ENCODE data around the gene STAP2. TPM values are rescaled to one million over a fixed set of nuclear protein-coding genes. Genes with fewer than 3 reads are reported as not detected.
A peak's percentile ranks its signal among the peaks of the same experiment; 100 is the strongest.

The STAP2 gene
- total and polyA plus RNA-seq, 9 of the 15 experiments (the other 6 are each of a cell fraction or from before 2014, with no cell fraction given), result 1.2 to 9.8 (median 4.5) TPM

DNA sequence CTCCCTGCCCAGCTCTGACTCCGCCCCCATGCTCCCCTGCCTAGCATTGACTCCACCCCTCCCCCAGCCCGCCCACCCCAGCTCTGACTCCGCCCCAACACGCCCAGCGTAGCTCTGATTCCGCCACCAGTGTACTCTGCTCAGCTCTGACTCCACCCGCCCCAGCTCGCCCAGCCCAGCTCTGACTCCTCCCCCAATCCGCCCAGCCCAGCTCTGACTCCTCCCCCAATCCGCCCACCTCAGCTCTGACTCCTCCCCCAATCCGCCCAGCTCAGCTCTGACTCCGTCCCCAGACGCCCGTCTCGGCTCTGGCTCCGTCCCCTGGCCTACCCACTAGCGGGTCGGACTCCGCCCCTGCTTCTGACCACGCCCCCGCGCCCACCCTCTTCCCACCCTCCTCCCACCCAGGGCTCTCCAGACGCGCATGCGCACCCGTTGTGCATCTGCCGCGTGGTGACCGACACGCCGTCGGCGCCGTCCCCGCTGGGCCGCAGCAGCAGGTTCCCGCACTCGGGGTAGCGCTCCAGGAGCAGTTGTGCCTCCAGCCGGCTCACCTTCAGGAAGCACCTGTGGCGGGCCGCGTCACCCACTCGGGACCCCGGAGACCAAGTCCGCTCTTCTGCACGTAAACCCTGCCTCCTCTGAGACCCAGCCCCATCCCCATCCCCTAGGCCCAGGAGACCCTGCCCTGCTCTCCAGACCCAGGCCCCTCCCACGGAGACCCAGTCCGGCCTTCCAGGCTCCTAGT lies 10.2 kb downstream of the STAP2 start (continued):
- TF ChIP-seq ZFX (CRISPR knock-in tag; IDR thresholded peaks at IDR 0.05) (peak; percentile 87), EP400 (IDR thresholded peaks at IDR 0.05) (peak; percentile 95), SREBF2 (CRISPR knock-in tag; IDR thresholded peaks at IDR 0.05) (no peak), SP2 (IDR thresholded peaks at IDR 0.05; ENCODE audit: extremely low read depth, low read depth, low read length, poor library complexity, severe bottlenecking) (peak; percentile 73), CXXC5 (CRISPR knock-in tag; IDR thresholded peaks at IDR 0.05) (peak; percentile 71), PHF8 (IDR thresholded peaks at IDR 0.05; ENCODE audit: borderline replicate concordance, low read length) (peak; percentile 85; the same call in 1 of the 2 replicates), CHD2 (IDR thresholded peaks at IDR 0.05; ENCODE audit: low read depth, low read length) (peak; percentile 81), SAFB (IDR thresholded peaks at IDR 0.05; ENCODE audit: borderline replicate concordance, low read depth, low read length) (peak; percentile 33; the same call in 1 of the 2 replicates), ZNF507 (tag; conservative IDR thresholded peaks at IDR 0.05) (no peak), ZNF121 (CRISPR knock-in tag; conservative IDR thresholded peaks at IDR 0.05) (no peak), ETV5 (CRISPR knock-in tag; IDR thresholded peaks at IDR 0.05; ENCODE audit: low read depth) (peak; percentile 70; the same call in 1 of the 2 replicates), ZNF133 (CRISPR knock-in tag; IDR thresholded peaks at IDR 0.05) (0 out of 2 replicates have a peak, but pooled peaks have one; percentile 38), HNRNPL (IDR thresholded peaks at IDR 0.05; ENCODE audit: low read depth, low read length) (no peak), BRD9 (IDR thresholded peaks at IDR 0.05; ENCODE audit: low read depth, partially characterized antibody) (no peak), ZNF24 (IDR thresholded peaks at IDR 0.05) (no peak), CBX3 (IDR thresholded peaks at IDR 0.05; ENCODE audit: borderline replicate concordance in 1 of 2, low read length in 2 of 2) (peak in 1 of 2 experiments; percentile 73; a peak in 1 of 3 replicates)
- TF ChIP-seq, protein P1, sequence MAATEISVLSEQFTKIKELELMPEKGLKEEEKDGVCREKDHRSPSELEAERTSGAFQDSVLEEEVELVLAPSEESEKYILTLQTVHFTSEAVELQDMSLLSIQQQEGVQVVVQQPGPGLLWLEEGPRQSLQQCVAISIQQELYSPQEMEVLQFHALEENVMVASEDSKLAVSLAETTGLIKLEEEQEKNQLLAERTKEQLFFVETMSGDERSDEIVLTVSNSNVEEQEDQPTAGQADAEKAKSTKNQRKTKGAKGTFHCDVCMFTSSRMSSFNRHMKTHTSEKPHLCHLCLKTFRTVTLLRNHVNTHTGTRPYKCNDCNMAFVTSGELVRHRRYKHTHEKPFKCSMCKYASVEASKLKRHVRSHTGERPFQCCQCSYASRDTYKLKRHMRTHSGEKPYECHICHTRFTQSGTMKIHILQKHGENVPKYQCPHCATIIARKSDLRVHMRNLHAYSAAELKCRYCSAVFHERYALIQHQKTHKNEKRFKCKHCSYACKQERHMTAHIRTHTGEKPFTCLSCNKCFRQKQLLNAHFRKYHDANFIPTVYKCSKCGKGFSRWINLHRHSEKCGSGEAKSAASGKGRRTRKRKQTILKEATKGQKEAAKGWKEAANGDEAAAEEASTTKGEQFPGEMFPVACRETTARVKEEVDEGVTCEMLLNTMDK (IDR thresholded peaks at IDR 0.05; ENCODE audit: borderline replicate concordance, insufficient read depth, low read depth, low read length, poor library complexity, severe bottlenecking), result peak; percentile 22
- TF ChIP-seq, protein P2, sequence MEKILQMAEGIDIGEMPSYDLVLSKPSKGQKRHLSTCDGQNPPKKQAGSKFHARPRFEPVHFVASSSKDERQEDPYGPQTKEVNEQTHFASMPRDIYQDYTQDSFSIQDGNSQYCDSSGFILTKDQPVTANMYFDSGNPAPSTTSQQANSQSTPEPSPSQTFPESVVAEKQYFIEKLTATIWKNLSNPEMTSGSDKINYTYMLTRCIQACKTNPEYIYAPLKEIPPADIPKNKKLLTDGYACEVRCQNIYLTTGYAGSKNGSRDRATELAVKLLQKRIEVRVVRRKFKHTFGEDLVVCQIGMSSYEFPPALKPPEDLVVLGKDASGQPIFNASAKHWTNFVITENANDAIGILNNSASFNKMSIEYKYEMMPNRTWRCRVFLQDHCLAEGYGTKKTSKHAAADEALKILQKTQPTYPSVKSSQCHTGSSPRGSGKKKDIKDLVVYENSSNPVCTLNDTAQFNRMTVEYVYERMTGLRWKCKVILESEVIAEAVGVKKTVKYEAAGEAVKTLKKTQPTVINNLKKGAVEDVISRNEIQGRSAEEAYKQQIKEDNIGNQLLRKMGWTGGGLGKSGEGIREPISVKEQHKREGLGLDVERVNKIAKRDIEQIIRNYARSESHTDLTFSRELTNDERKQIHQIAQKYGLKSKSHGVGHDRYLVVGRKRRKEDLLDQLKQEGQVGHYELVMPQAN (IDR thresholded peaks at IDR 0.05; ENCODE audit: borderline replicate concordance), result peak; percentile 91; the same call in 1 of the 2 replicates
- TF ChIP-seq, protein P3, sequence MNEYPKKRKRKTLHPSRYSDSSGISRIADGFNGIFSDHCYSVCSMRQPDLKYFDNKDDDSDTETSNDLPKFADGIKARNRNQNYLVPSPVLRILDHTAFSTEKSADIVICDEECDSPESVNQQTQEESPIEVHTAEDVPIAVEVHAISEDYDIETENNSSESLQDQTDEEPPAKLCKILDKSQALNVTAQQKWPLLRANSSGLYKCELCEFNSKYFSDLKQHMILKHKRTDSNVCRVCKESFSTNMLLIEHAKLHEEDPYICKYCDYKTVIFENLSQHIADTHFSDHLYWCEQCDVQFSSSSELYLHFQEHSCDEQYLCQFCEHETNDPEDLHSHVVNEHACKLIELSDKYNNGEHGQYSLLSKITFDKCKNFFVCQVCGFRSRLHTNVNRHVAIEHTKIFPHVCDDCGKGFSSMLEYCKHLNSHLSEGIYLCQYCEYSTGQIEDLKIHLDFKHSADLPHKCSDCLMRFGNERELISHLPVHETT (CRISPR knock-in tag; conservative IDR thresholded peaks at IDR 0.05 in 1 of 2, IDR thresholded peaks at IDR 0.05 in 1 of 2), result peak in 1 of 2 experiments; percentile 49; a peak in 1 of 4 replicates
- TF ChIP-seq, protein P4, sequence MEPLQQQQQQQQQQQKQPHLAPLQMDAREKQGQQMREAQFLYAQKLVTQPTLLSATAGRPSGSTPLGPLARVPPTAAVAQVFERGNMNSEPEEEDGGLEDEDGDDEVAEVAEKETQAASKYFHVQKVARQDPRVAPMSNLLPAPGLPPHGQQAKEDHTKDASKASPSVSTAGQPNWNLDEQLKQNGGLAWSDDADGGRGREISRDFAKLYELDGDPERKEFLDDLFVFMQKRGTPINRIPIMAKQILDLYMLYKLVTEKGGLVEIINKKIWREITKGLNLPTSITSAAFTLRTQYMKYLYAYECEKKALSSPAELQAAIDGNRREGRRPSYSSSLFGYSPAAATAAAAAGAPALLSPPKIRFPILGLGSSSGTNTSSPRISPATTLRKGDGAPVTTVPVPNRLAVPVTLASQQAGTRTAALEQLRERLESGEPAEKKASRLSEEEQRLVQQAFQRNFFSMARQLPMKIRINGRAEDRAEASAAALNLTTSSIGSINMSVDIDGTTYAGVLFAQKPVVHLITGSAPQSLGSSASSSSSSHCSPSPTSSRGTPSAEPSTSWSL (CRISPR knock-in tag; IDR thresholded peaks at IDR 0.05; ENCODE audit: borderline replicate concordance), result no peak
